ENCODE results near the gene RNF4. TPM values are rescaled to one million over a fixed set of nuclear protein-coding genes. Genes with fewer than 3 reads are reported as not detected.
A peak's percentile ranks its signal among the peaks of the same experiment; 100 is the strongest.

Gene RNF4
- total and polyA plus RNA-seq, 10 of the 15 experiments (the other 5 are each of a cell fraction or from before 2014, with no cell fraction given): 34.9 to 145 (median 76.1) TPM

DNA sequence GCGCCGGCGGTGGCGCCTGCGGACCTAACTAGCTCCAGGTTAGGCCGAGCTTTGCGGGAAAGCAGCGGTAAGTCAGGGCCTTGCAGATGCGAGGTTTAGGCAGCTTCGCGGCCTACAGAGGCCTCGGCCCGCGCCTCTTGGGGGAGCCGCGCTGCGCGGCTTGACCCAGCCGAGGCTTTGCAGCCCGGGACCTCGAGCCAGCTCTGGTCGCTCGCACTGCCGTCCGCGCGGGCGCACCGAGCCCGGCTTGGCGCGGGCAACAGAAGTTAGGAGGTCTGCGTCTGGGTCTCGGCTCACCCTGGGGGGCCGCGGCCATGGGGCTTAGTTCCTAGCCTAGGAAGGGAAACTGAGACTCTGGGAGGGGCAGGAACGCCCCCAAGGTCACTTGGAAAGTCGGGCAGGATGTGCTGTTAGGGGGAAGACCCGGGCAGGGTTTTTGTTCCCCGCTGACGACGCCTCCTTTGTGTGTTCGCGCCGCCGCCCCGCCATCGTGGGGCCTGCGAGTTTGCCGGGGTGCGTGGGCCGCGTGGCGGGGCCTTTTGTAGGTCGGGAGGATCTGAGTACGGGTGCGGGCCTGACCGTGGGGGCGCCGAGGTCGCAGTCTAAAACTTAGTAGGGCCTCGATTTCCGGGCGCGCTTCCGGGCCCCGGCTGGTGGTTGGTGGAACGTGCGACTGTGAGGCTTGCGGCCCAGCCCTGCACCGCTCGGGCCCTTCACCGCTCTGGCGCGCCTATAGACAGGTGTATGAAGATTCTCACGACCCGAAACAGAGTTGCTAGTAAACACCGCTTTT lies 482 bp downstream of the RNF4 start (continued):
- TF ChIP-seq, protein P1, sequence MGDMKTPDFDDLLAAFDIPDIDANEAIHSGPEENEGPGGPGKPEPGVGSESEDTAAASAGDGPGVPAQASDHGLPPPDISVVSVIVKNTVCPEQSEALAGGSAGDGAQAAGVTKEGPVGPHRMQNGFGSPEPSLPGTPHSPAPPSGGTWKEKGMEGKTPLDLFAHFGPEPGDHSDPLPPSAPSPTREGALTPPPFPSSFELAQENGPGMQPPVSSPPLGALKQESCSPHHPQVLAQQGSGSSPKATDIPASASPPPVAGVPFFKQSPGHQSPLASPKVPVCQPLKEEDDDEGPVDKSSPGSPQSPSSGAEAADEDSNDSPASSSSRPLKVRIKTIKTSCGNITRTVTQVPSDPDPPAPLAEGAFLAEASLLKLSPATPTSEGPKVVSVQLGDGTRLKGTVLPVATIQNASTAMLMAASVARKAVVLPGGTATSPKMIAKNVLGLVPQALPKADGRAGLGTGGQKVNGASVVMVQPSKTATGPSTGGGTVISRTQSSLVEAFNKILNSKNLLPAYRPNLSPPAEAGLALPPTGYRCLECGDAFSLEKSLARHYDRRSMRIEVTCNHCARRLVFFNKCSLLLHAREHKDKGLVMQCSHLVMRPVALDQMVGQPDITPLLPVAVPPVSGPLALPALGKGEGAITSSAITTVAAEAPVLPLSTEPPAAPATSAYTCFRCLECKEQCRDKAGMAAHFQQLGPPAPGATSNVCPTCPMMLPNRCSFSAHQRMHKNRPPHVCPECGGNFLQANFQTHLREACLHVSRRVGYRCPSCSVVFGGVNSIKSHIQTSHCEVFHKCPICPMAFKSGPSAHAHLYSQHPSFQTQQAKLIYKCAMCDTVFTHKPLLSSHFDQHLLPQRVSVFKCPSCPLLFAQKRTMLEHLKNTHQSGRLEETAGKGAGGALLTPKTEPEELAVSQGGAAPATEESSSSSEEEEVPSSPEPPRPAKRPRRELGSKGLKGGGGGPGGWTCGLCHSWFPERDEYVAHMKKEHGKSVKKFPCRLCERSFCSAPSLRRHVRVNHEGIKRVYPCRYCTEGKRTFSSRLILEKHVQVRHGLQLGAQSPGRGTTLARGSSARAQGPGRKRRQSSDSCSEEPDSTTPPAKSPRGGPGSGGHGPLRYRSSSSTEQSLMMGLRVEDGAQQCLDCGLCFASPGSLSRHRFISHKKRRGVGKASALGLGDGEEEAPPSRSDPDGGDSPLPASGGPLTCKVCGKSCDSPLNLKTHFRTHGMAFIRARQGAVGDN (IDR thresholded peaks at IDR 0.05): peak; percentile 76; the same call in 1 of the 2 replicates
- TF ChIP-seq CBX5 (IDR thresholded peaks at IDR 0.05; ENCODE audit: low read depth) (no peak), ZNF622 (IDR thresholded peaks at IDR 0.05) (no peak), CEBPB (IDR thresholded peaks at IDR 0.05; ENCODE audit: borderline replicate concordance in 1 of 2, low read depth in 2 of 2, low read length in 2 of 2) (no peak), MEF2B (IDR thresholded peaks at IDR 0.05; ENCODE audit: partially characterized antibody, poor library complexity, severe bottlenecking) (peak; percentile 19), BACH1 (IDR thresholded peaks at IDR 0.05; ENCODE audit: borderline replicate concordance) (peak; percentile 84), MTA3 (IDR thresholded peaks at IDR 0.05; ENCODE audit: borderline replicate concordance, low read length) (no peak), HCFC1 (IDR thresholded peaks at IDR 0.05; ENCODE audit: low read length) (no peak), NFXL1 (IDR thresholded peaks at IDR 0.05; ENCODE audit: borderline replicate concordance) (no peak), DPF2 (IDR thresholded peaks at IDR 0.05) (peak; percentile 94), ETV6 (conservative IDR thresholded peaks at IDR 0.05 in 1 of 2, IDR thresholded peaks at IDR 0.05 in 1 of 2; ENCODE audit: borderline replicate concordance in 1 of 2, low read depth in 1 of 2) (peak in 1 of 2 experiments; percentile 74; a peak in 2 of 4 replicates), YY1 (IDR thresholded peaks at IDR 0.05; ENCODE audit: low read depth, low read length) (no peak; the same call in 1 of the 2 replicates), STAT3 (IDR thresholded peaks at IDR 0.05; ENCODE audit: low read depth, low read length) (no peak), EGR1 (IDR thresholded peaks at IDR 0.05; ENCODE audit: borderline replicate concordance in 1 of 2, low read depth in 2 of 2, low read length in 2 of 2) (peak in 1 of 2 experiments; percentile 49; a peak in 1 of 3 replicates), EZH2 (IDR thresholded peaks at IDR 0.05; ENCODE audit: borderline replicate concordance, control insufficient read depth, low read depth, low read length) (no peak), JUND (IDR thresholded peaks at IDR 0.05; ENCODE audit: low read depth, low read length) (no peak)
- TF ChIP-seq, protein P2, sequence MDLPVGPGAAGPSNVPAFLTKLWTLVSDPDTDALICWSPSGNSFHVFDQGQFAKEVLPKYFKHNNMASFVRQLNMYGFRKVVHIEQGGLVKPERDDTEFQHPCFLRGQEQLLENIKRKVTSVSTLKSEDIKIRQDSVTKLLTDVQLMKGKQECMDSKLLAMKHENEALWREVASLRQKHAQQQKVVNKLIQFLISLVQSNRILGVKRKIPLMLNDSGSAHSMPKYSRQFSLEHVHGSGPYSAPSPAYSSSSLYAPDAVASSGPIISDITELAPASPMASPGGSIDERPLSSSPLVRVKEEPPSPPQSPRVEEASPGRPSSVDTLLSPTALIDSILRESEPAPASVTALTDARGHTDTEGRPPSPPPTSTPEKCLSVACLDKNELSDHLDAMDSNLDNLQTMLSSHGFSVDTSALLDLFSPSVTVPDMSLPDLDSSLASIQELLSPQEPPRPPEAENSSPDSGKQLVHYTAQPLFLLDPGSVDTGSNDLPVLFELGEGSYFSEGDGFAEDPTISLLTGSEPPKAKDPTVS (IDR thresholded peaks at IDR 0.05; ENCODE audit: low read depth, low read length): no peak
- TF ChIP-seq, protein P3, sequence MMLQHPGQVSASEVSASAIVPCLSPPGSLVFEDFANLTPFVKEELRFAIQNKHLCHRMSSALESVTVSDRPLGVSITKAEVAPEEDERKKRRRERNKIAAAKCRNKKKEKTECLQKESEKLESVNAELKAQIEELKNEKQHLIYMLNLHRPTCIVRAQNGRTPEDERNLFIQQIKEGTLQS (IDR thresholded peaks at IDR 0.05; ENCODE audit: borderline replicate concordance, extremely low read depth, low read depth, low read length): no peak
- TF ChIP-seq, protein P4, sequence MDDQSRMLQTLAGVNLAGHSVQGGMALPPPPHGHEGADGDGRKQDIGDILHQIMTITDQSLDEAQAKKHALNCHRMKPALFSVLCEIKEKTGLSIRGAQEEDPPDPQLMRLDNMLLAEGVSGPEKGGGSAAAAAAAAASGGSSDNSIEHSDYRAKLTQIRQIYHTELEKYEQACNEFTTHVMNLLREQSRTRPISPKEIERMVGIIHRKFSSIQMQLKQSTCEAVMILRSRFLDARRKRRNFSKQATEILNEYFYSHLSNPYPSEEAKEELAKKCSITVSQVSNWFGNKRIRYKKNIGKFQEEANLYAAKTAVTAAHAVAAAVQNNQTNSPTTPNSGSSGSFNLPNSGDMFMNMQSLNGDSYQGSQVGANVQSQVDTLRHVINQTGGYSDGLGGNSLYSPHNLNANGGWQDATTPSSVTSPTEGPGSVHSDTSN (IDR thresholded peaks at IDR 0.05; ENCODE audit: insufficient replicate concordance, low read depth, low read length): no peak
- TF ChIP-seq, protein P5, sequence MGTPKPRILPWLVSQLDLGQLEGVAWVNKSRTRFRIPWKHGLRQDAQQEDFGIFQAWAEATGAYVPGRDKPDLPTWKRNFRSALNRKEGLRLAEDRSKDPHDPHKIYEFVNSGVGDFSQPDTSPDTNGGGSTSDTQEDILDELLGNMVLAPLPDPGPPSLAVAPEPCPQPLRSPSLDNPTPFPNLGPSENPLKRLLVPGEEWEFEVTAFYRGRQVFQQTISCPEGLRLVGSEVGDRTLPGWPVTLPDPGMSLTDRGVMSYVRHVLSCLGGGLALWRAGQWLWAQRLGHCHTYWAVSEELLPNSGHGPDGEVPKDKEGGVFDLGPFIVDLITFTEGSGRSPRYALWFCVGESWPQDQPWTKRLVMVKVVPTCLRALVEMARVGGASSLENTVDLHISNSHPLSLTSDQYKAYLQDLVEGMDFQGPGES (IDR thresholded peaks at IDR 0.05): no peak

Measured in GM12878 (cell line).